SU-DHL-6 (cell line): ENCODE results near the gene C6orf132.

Source experiments
- H2AFZ ChIP-seq: fragments of 200-600 bp; sonication (generic); 2 replicates; pipeline ENCODE4 v1.6.1; 2014; ENCODE audit warnings: low read depth, mild to moderate bottlenecking, moderate library complexity, mixed read lengths, antibody characterized with exemption, low read length; ENCODE audit not compliant: severe bottlenecking
- H3F3A ChIP-seq: fragments of 200-600 bp; shearing (Covaris generic); 2 replicates; pipeline ENCODE4 v1.6.0; 2016; ENCODE audit warnings: antibody characterized with exemption, mild to moderate bottlenecking; ENCODE audit not compliant: insufficient read depth
- H3K27ac ChIP-seq: fragments of 200-600 bp; sonication (generic); 2 replicates; pipeline ENCODE4 v1.5.1; 2016; ENCODE audit warnings: low read depth, mild to moderate bottlenecking, low read length, moderate library complexity, mixed read lengths
- H3K27me3 ChIP-seq: fragments of 200-600 bp; sonication (generic), shearing (Covaris generic); 2 replicates; pipeline ENCODE4 v1.6.0; 2014; ENCODE audit warnings: mild to moderate bottlenecking, low read length
- H3K36me3 ChIP-seq: fragments of 200-600 bp; sonication (generic); 2 replicates; pipeline ENCODE4 v1.6.1; 2014; ENCODE audit warnings: mild to moderate bottlenecking, low read length, mixed read lengths
- H3K4me2 ChIP-seq: fragments of 300-600, 200-600 bp; shearing (Covaris generic), sonication (generic); 2 replicates; pipeline ENCODE4 v1.6.0; 2014; ENCODE audit warnings: low read length, low read depth, mild to moderate bottlenecking; ENCODE audit not compliant: poor library complexity, severe bottlenecking
- H3K4me3 ChIP-seq: fragments of 200-600 bp; sonication (generic); 2 replicates; pipeline ENCODE4 v1.5.1; 2014; ENCODE audit warnings: antibody characterized with exemption, low read length, mild to moderate bottlenecking, mixed read lengths; ENCODE audit not compliant: insufficient read depth, poor library complexity, severe bottlenecking
- H3K79me2 ChIP-seq: fragments of 200-600 bp; sonication (generic); 2 replicates; pipeline ENCODE4 v1.6.1; 2014; ENCODE audit warnings: mild to moderate bottlenecking, low read length, moderate library complexity; ENCODE audit not compliant: insufficient read depth
- H3K9ac ChIP-seq: fragments of 200-600 bp; sonication (generic); 2 replicates; pipeline ENCODE4 v1.7.0; 2014; ENCODE audit warnings: mild to moderate bottlenecking, low read length
- H3K9me2 ChIP-seq: fragments of 200-600 bp; sonication (generic); replicated peaks from 2 replicates; pipeline ENCODE4 v1.6.1; 2014; ENCODE audit warnings: low read length; ENCODE audit not compliant: insufficient read depth
- H3K9me3 ChIP-seq: fragments of 200-600 bp; sonication (generic); 2 replicates; pipeline ENCODE4 v1.6.1; 2014; ENCODE audit warnings: low read length, mixed read lengths; ENCODE audit not compliant: insufficient read depth
- H4K20me1 ChIP-seq: fragments of 200-600 bp; sonication (generic); 2 replicates; pipeline ENCODE4 v1.6.1; 2014; ENCODE audit warnings: low read depth, mild to moderate bottlenecking, antibody characterized with exemption, low read length, moderate library complexity, mixed read lengths
- EZH2phosphoT487 ChIP-seq: fragments of 200-600 bp; sonication (generic), shearing (Covaris generic); conservative IDR thresholded peaks from 2 replicates; pipeline ENCODE4 v1.6.1; 2018; ENCODE audit warnings: mild to moderate bottlenecking, antibody characterized with exemption, low read length, moderate library complexity, mixed read lengths
- TF ChIP-seq, protein P1 (sequence below): fragments of 200-600 bp; sonication (generic); IDR thresholded peaks from one replicate; pipeline ENCODE4 v1.5.1; 2017; ENCODE audit warnings: antibody characterized with exemption, mild to moderate bottlenecking, low read length, moderate library complexity; ENCODE audit not compliant: insufficient read depth, poor library complexity, severe bottlenecking

The C6orf132 gene

DNA sequence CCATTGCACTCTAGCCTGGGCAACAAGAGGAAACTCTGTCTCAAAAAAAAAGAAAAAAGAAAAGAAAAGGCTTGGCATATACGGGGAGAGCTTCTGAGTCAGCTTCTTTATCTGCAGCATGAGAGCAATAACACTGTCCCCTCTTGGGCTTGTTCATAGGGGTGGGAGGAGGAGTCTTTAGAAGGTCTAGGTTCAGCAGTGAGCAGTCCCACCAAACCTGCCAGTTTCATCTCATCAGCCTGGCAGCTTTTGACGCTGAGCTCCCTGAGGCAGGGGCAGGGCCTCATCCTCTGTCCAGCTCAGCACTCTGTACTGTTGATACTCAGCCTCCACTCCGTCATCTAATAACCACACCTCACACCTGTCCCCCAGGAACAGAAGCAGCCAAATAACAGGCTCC, 5.6 kb upstream of the C6orf132 start:
- no peak overlapping the region for H2AFZ ChIP-seq
- H3K36me3 ChIP-seq, result no peaks in the 10 kb centered on the region
- no peaks in the 10 kb centered on the region for H3K79me2 ChIP-seq
- no peak overlapping the region for H3K27ac ChIP-seq
- TF ChIP-seq, protein P1, sequence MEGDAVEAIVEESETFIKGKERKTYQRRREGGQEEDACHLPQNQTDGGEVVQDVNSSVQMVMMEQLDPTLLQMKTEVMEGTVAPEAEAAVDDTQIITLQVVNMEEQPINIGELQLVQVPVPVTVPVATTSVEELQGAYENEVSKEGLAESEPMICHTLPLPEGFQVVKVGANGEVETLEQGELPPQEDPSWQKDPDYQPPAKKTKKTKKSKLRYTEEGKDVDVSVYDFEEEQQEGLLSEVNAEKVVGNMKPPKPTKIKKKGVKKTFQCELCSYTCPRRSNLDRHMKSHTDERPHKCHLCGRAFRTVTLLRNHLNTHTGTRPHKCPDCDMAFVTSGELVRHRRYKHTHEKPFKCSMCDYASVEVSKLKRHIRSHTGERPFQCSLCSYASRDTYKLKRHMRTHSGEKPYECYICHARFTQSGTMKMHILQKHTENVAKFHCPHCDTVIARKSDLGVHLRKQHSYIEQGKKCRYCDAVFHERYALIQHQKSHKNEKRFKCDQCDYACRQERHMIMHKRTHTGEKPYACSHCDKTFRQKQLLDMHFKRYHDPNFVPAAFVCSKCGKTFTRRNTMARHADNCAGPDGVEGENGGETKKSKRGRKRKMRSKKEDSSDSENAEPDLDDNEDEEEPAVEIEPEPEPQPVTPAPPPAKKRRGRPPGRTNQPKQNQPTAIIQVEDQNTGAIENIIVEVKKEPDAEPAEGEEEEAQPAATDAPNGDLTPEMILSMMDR, result no peak
- no peak for TF ChIP-seq EZH2phosphoT487
- no peaks in the 10 kb centered on the region for H4K20me1 ChIP-seq
- no peak overlapping the region for H3K4me2 ChIP-seq
- H3F3A ChIP-seq, result no peaks in the 10 kb centered on the region
- no peaks in the 10 kb centered on the region for H3K9me2 ChIP-seq
- no peaks in the 10 kb centered on the region for H3K27me3 ChIP-seq
- no peak overlapping the region for H3K4me3 ChIP-seq
- no peaks in the 10 kb centered on the region for H3K9me3 ChIP-seq
- H3K9ac ChIP-seq, result no peak overlapping the region

DNA sequence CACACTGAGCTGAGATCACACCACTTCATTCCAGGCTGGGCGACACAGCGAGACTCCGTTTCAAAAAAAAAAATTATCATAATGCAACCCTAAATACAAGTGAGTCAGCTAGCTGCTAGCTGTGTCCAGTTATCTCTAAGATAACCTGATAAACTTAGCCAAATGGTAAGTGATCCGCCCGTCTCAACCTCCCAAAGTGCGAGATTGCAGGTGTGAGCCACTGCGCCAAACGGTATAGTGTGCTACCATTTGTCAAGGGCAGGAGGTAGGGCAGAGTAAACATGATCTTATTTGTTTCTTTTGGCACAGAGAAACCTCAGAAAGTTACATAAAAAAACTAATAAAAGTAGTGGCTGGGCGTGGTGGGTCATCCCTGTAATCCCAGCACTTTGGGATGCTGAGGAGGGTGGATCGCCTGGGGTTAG, 4.7 kb upstream of the C6orf132 start:
- H3F3A ChIP-seq, result no peaks in the 10 kb centered on the region
- H3K79me2 ChIP-seq, result no peaks in the 10 kb centered on the region
- no peak overlapping the region for H3K9ac ChIP-seq
- no peaks in the 10 kb centered on the region for H3K9me2 ChIP-seq
- H3K36me3 ChIP-seq, result no peaks in the 10 kb centered on the region
- no peak overlapping the region for H3K4me2 ChIP-seq
- H4K20me1 ChIP-seq, result no peaks in the 10 kb centered on the region
- no peaks in the 10 kb centered on the region for H3K27me3 ChIP-seq
- no peak overlapping the region for H3K27ac ChIP-seq
- H3K4me3 ChIP-seq, result no peak overlapping the region
- H2AFZ ChIP-seq, result no peak overlapping the region
- no peaks in the 10 kb centered on the region for H3K9me3 ChIP-seq
- TF ChIP-seq EZH2phosphoT487, result no peak
- TF ChIP-seq, protein P1, result no peak

DNA sequence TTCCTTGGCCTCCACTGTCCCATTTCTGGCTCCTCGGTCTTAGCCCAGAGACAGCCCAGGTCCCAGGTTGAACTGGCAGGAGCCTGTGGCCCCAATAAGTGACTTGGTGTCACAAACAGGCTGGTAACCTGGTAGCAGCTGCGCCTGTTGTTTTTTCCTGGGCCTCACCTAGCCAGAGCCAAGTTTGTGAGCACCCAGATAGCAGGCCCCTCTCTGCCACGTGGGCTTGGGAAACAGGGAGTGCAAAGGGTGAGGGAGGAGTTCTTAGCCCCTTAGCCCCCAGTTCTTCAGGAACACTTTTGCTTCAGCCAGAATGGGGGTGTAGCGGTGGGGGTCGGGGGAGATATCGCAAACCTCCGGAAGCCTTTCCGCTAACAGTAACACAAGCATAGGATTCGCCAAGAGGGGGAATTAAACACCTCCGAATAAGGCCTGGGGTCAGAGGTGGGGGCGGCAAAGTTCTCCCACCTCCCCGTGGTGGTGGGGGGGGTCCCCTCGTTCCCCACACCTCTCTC, 760 bp downstream of the C6orf132 start:
- no peak overlapping the region for H3K4me2 ChIP-seq
- H3F3A ChIP-seq, result no peaks in the 10 kb centered on the region
- no peak overlapping the region for H3K9ac ChIP-seq
- no peaks in the 10 kb centered on the region for H3K9me2 ChIP-seq
- H3K36me3 ChIP-seq, result no peaks in the 10 kb centered on the region
- H3K27ac ChIP-seq, result no peak overlapping the region
- H3K27me3 ChIP-seq, result no peaks in the 10 kb centered on the region
- TF ChIP-seq, protein P1, result no peak
- TF ChIP-seq EZH2phosphoT487, result no peak
- no peak overlapping the region for H2AFZ ChIP-seq
- no peak overlapping the region for H3K4me3 ChIP-seq
- H3K79me2 ChIP-seq, result no peaks in the 10 kb centered on the region
- H4K20me1 ChIP-seq, result no peaks in the 10 kb centered on the region
- H3K9me3 ChIP-seq, result no peaks in the 10 kb centered on the region
